GM12873 (cell line): ENCODE measurements around the gene SCEL.

Source experiments
- TF ChIP-seq, protein P1 (sequence below): IDR thresholded peaks from 2 replicates; pipeline ENCODE4 v1.5.1; 2012; ENCODE audit warnings: low read depth, mild to moderate bottlenecking, moderate library complexity, low read length, control low read depth; ENCODE audit not compliant: insufficient read depth; ENCODE audit errors: missing control alignments

Gene SCEL

DNA sequence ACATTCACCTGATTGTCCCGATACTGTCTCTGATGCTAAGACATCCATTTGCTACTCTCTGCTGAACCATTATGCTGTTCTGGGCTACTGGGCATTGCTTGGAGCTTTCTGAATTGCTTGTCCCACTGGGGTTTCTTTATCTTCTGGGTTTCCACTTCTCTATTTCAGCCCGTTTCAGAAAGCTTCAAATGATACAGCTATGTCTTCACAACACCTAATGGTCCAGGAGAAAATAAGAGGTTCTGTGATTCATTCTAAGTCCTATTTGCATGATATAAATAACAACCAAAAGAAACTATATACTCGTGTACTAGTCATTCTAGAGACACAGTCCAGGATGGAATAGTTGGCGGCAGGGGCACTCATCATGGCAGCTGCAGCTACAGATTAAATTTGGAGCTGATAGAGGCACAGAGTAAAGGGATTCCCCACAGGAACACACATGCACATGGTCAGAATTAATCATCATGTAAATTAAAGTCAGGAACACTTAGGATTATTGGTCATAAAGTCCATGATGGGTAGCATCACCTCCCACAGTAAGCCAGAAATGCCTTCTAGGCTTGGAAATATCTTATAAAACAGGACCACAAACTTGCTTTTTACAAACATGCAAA is 33.3 kb upstream of the SCEL start:
- TF ChIP-seq, protein P1, sequence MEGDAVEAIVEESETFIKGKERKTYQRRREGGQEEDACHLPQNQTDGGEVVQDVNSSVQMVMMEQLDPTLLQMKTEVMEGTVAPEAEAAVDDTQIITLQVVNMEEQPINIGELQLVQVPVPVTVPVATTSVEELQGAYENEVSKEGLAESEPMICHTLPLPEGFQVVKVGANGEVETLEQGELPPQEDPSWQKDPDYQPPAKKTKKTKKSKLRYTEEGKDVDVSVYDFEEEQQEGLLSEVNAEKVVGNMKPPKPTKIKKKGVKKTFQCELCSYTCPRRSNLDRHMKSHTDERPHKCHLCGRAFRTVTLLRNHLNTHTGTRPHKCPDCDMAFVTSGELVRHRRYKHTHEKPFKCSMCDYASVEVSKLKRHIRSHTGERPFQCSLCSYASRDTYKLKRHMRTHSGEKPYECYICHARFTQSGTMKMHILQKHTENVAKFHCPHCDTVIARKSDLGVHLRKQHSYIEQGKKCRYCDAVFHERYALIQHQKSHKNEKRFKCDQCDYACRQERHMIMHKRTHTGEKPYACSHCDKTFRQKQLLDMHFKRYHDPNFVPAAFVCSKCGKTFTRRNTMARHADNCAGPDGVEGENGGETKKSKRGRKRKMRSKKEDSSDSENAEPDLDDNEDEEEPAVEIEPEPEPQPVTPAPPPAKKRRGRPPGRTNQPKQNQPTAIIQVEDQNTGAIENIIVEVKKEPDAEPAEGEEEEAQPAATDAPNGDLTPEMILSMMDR, result no peak

DNA sequence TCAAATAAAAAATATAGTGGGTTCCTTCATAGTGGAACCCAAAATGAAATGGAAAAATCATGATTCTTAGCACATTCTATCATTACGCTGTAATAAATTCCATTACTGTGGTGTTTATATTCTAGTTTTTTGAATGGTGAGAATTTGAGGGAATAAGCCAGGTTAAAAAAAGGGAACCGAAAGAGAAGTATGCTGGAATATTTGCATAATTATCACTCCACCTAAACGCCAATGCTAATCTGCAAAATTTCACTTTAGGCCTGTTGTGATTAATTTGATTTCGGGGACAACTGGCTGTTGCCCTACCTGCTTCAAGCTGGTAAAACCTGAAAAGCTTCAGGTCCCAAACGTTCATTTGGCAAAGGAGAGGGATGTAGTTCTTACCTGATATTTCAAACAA is 32.1 kb upstream of the SCEL start:
- TF ChIP-seq, protein P1, result no peak

DNA sequence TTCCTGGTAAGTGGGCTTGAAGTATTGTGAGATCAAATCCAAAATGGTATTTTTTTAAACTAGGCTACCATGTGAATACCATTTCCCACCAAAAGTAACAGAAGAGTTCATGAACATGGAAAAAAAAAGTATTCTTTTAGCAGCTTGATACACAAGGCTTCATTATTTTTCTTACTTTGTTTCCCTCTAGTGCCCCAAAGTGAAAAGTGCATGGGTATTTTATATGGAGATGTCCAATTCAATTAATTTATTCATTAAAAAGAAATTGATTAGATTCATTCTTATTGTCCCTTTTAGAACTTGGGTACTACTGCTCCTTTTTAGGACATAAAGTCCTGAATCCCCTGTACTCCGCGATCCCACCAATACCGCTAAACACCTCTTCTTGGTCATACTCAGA is 28.6 kb upstream of the SCEL start:
- TF ChIP-seq, protein P1, result peak; percentile 13

DNA sequence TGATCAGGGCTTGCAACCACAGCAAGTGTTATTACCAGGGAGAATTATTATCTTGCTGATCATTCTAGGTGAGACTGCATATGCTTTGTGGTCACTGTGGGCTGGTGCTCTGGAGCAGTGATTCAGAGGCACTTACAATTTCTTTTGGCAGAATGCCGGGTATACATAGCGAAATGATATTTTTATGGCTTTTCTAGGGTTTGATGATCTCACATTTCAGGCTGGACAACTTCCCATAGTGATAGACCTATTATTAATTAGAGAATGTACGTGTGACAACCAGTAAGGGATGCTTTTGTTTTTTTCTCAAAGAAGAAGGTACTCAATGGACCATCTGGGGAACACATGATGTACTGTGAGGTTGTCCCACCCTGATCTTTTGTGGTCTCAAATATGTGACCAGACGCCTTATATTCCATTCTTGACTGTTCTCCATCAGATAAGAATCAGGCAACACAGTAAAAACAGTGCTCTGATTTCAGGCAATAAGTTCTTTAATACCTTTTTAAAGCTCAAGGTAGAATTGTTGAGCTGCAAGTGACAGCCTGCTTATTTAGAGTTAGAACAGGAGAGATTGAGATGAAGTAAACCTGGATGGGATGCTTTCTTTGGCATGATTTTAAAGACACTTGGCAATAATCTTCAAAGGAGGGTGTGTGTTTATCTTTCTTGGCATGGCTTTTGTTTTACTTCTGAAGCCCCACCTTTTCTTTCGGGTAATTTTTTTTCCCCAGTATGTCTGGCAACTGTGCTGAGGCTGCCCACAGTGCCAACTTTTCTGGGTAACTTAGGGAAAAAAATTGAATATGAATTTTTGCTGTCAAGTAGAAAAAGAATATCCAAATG is 27.4 kb upstream of the SCEL start:
- TF ChIP-seq, protein P1, result no peak

DNA sequence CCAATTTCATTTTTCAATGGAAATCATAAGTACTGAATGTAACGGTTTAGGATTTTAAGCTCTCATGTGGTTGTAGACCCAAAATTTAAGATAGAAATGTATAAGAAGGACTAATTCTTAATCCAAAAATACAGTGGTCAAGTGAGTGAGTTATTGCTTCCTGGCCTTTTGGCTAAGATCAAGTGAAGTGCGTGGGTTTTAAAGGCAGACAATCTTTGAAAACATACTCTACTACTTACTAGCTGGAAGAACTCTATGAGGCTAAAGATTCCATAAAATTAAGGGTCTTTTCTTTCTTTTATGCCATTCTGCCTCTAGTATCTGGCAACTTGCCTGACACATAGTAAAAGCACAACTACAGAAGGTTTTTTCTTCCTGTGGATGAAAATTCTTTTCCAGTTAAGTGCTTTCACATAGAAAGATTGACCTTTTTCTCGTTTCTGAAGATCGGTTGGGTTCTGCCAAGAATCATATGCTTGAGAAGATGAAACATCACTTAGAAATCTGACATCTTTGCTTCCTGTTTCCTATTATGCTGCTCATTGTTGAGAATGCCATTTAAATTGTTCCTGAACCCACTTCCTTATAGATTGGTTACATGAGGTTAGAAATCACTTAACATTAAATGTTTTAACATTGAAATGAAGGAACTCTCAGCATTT is 26.4 kb upstream of the SCEL start:
- TF ChIP-seq, protein P1, result no peak

DNA sequence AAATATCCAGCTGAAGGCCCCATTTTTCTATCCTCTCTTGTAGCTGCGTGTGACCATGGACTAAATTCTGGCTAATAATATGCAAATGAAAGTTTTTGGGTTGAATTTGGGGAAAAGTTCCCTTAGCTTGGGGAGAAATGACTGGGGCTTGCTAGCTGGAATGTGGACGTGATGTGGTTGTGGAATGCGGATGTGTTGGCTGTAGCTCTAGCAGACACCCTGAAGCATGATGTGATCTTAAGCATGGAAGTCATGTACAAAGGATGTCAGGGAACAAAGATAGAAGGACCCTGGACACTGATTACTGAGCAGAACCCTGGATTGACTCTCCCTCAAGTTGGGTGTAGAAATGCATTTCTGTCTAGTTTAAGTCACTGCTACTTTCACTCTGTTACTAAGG is 25.4 kb upstream of the SCEL start:
- TF ChIP-seq, protein P1, result no peak

DNA sequence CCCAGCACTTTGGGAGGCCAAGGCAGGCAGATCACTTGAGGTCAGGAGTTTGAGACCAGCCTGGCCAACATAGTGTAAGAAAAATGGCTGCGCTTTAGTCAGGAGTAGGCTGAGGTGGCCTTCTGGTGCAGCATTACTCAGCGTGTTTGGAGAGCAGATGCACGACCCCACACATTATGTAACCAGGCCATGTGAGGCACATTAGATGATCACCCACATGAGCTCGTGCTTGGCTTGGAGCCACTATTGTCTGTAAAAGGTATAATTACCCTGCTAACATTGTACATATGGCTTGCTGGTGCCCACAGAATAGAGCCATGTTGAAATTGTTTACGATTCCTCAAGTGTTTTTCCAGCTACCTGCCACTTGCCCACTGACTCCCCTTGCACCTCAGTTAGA is 24.0 kb upstream of the SCEL start:
- TF ChIP-seq, protein P1, result no peak
